Measurements from ENCODE around the gene HBQ1.
"Not testable (repeated sequence)": the region's sequence is repeated elsewhere in the genome, so short reads cannot be mapped to it uniquely, and the experiment has no call there.

Gene HBQ1

GRCh38 chr16:160691-161190, 19.5 kb upstream of the HBQ1 start:
- no peak for DNase-seq (ENCODE audit: low read depth)

DNA sequence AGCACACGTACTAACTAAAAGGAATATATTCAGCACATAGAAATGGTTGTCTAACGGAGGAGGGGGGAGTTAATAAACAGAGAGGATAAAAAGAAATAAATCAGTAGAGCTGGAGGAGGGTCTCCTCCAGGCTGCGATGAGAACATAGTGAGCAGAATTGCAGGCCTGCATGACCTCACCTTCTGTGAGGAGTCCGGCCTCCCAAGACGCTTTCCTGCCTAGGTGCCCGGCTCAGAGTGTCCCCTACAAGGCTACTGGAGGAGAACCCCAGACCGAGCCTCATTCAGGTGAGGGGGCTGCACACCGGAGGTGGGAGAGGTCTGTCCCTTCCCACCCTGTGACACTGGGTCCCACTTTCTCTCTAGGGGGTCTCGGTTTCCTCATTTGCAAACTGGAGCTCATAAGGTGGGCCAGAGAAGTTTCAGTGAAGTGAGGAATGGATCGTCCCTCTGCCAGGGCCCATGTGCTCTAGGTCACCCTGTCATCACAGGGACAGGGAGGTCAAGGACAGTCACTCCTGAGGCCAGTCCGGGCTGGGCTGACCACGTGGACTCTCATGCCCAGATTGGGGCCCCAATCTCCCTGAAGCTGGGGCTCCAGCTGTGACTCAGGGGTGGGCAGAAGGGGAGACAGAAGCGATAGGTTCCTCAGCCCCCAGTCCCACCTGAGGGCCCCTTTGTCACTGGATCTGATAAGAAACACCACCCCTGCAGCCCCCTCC, 17.8 kb upstream of the HBQ1 start:
- no peak for DNase-seq (ENCODE audit: low read depth)

DNA sequence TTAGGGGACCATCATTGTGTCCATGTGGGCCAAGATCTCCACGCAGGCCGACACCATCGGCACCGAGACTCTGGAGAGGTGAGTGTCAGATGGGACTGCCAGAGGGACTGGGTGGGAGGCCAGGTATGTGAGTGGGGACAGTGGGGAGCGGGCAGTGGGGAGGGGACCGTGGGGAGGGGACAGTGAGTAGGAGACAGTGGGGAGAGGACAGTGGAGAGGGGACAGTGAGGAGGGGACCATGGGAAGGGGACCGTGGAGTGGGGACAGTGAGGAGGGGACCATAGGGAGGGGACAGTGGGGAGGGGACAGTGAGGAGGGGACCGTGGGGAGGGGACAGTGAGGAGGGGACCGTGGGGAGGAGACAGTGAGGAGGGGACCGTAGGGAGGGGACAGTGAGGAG, 17.1 kb upstream of the HBQ1 start:
- DNase-seq (ENCODE audit: low read depth), result not testable (repeated sequence)

- DNase-seq (ENCODE audit: low read depth), result not testable (repeated sequence)
Observed at GRCh38 chr16:163696-164095, 16.6 kb upstream of the HBQ1 start.

DNA sequence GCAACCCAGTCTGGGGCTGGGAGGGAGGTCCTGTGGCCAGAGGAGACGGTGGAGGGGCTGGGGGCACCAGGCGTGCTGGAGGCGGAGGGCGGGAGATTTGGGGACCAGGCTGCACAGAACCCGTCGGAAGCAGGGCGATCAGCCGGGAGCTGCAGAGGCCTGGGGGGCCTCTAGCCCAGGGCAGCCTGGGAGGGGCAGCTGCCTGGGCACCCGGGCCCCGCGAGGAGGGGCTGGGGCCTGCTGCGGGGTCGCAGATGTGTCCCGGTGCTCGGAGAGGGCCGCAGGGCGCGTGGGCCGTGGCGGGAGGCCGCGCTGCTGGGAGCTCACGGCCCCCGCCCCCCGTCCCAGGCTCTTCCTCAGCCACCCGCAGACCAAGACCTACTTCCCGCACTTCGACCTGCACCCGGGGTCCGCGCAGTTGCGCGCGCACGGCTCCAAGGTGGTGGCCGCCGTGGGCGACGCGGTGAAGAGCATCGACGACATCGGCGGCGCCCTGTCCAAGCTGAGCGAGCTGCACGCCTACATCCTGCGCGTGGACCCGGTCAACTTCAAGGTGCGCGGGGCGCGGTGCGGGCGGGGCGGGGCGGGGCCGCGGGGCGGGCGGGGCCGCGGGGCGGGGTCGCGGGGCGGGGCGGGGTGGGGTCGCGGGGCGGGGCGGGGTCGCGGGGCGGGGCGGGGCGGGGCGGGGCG, 16.0 kb upstream of the HBQ1 start:
- DNase-seq (ENCODE audit: low read depth), result not testable (repeated sequence)

GRCh38 chr16:164827-165538, 15.3 kb upstream of the HBQ1 start:
- DNase-seq (ENCODE audit: low read depth), result no peak

DNA sequence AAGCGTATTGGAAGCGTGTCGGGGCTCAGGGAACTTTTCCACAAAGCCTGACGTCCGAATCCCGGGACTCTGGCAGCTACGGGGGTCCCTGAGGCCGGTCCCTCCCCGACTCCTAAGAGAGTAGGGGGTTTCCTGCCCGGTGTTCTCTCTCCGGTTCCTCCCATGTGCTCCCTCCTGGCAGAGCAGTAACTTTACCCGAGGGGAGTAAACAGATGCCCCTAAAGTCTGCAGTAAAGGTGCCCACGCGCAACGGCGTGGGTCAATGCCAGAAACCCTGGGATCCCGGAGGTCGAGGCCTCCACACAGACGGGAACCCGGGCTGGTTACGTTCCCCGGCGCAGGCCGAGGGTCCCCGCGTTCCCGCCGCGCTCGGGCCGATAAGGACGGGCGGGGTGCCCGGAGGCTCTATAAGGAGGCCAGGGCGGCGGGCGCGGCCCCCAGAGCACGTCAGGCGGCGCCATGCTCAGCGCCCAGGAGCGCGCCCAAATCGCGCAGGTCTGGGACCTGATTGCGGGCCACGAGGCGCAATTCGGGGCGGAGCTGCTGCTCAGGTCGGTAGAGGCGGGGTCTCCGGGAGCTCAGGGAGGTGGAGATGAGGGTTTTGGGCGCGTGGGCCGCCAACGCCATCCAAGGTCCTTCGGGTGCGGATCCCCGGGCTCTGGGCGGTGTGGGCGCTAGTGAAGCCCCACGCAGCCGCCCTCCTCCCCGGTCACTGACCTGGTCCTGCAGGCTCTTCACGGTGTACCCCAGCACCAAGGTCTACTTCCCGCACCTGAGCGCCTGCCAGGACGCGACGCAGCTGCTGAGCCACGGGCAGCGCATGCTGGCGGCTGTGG, 14.5 kb upstream of the HBQ1 start, which contains the start of gene HBM:
Gene HBM (plus strand): TSS at position 440 of the 836 bp plus-strand sequence. CDS start 20 bp downstream, at position 460.
- no peak for DNase-seq (ENCODE audit: low read depth)

DNA sequence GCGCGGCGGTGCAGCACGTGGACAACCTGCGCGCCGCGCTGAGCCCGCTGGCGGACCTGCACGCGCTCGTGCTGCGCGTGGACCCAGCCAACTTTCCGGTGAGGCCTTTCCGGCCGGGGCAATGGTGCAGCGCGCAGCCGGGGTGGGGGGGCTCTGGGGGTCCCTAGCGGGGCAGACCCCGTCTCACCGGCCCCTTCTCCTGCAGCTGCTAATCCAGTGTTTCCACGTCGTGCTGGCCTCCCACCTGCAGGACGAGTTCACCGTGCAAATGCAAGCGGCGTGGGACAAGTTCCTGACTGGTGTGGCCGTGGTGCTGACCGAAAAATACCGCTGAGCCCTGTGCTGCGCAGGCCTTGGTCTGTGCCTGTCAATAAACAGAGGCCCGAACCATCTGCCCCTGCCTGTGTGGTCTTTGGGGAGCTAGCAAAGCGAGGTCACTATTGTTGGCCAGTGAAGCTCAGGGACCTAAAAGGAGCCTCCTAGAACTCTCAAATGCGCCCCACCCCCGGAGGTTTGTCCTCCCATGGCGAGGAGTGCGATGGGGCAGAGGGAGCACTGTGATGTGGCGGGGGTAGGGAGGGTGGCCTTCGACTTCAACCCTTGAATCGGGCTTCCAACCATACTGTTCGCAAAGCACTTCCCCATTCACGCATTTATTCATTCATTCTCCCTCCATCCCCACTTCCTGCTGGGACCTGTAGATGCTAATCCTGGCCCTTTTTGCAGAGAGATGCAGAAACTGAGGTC, 13.7 kb upstream of the HBQ1 start:
- DNase-seq (ENCODE audit: low read depth), result no peak

GRCh38 chr16:167122-167690, 13.1 kb upstream of the HBQ1 start:
- no peak for DNase-seq (ENCODE audit: low read depth)

DNA sequence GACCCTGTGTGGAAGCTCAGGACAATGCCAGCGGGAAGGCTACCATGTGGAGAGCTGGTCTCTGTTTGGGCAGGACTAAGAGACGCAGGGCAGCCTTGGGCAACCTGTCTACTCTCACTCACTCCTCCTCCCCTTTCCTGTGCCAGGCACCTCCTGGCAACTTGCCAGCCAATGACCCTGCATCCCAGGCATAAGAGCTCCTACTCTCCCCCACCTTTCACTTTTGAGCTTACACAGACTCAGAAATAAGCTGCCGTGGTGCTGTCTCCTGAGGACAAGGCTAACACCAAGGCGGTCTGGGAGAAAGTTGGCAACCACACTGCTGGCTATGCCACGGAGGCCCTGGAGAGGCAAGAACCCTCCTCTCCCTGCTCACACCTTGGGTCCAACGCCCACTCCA, 11.8 kb upstream of the HBQ1 start:
- DNase-seq (ENCODE audit: low read depth), result no peak

- no peak for DNase-seq (ENCODE audit: low read depth)
Observed at GRCh38 chr16:169014-169413, 11.2 kb upstream of the HBQ1 start.

DNA sequence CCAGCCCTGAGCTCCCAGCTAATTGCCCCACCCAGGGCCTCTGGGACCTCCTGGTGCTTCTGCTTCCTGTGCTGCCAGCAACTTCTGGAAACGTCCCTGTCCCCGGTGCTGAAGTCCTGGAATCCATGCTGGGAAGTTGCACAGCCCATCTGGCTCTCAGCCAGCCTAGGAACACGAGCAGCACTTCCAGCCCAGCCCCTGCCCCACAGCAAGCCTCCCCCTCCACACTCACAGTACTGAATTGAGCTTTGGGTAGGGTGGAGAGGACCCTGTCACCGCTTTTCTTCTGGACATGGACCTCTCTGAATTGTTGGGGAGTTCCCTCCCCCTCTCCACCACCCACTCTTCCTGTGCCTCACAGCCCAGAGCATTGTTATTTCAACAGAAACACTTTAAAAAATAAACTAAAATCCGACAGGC, 10.2 kb upstream of the HBQ1 start:
- peak; percentile 54 for DNase-seq (ENCODE audit: low read depth)

DNA sequence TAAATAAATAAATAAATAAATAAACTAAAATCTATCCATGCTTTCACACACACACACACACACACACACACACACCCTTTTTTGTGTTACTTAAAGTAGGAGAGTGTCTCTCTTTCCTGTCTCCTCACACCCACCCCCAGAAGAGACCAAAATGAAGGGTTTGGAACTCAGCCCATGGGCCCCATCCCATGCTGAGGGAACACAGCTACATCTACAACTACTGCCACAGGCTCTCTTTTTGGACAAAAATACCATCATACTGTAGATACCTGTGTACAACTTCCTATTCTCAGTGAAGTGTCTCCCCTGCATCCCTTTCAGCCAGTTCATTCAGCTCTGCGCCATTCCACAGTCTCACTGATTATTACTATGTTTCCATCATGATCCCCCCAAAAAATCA, 9.5 kb upstream of the HBQ1 start:
- DNase-seq (ENCODE audit: low read depth), result no peak

DNA sequence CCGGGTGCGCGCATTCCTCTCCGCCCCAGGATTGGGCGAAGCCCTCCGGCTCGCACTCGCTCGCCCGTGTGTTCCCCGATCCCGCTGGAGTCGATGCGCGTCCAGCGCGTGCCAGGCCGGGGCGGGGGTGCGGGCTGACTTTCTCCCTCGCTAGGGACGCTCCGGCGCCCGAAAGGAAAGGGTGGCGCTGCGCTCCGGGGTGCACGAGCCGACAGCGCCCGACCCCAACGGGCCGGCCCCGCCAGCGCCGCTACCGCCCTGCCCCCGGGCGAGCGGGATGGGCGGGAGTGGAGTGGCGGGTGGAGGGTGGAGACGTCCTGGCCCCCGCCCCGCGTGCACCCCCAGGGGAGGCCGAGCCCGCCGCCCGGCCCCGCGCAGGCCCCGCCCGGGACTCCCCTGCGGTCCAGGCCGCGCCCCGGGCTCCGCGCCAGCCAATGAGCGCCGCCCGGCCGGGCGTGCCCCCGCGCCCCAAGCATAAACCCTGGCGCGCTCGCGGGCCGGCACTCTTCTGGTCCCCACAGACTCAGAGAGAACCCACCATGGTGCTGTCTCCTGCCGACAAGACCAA, 7.8 kb upstream of the HBQ1 start, which contains the start of gene HBA2:
Gene HBA2 (plus strand): TSS at position 503 of the 568 bp plus-strand sequence. CDS start 37 bp downstream, at position 540.
- not testable (repeated sequence) for DNase-seq (ENCODE audit: low read depth)

- not testable (repeated sequence) for DNase-seq (ENCODE audit: low read depth)
Observed at GRCh38 chr16:173211-173854, 6.9 kb upstream of the HBQ1 start.

DNA sequence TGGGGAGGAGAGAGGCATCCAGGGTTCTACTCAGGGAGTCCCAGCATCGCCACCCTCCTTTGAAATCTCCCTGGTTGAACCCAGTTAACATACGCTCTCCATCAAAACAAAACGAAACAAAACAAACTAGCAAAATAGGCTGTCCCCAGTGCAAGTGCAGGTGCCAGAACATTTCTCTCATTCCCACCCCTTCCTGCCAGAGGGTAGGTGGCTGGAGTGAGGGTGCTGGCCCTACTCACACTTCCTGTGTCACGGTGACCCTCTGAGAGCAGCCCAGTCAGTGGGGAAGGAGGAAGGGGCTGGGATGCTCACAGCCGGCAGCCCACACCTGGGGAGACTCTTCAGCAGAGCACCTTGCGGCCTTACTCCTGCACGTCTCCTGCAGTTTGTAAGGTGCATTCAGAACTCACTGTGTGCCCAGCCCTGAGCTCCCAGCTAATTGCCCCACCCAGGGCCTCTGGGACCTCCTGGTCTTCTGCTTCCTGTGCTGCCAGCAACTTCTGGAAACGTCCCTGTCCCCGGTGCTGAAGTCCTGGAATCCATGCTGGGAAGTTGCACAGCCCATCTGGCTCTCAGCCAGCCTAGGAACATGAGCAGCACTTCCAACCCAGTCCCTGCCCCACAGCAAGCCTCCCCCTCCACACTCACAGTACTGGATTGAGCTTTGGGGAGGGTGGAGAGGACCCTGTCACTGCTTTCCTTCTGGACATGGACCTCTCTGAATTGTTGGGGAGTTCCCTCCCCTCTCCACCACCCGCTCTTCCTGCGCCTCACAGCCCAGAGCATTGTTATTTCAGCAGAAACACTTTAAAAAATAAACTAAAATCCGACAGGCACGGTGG, 6.1 kb upstream of the HBQ1 start:
- DNase-seq (ENCODE audit: low read depth), result peak; percentile 50

GRCh38 chr16:175011-175949, 5.0 kb upstream of the HBQ1 start:
- no peak for DNase-seq (ENCODE audit: low read depth)

DNA sequence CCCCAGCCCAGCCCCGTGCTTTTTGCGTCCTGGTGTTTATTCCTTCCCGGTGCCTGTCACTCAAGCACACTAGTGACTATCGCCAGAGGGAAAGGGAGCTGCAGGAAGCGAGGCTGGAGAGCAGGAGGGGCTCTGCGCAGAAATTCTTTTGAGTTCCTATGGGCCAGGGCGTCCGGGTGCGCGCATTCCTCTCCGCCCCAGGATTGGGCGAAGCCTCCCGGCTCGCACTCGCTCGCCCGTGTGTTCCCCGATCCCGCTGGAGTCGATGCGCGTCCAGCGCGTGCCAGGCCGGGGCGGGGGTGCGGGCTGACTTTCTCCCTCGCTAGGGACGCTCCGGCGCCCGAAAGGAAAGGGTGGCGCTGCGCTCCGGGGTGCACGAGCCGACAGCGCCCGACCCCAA, 4.3 kb upstream of the HBQ1 start:
- not testable (repeated sequence) for DNase-seq (ENCODE audit: low read depth)

Data from EH (cell line).